ENCODE results near the gene UBE2J2.

GRCh38 chr1:1232208-1232795 lies 41.4 kb downstream of the UBE2J2 start, which contains the start of gene B3GALT6:
- TF ChIP-seq CTCF (IDR thresholded peaks at IDR 0.05 in 4 of 5, conservative IDR thresholded peaks at IDR 0.05 in 1 of 5) (no peak), POLR2A (IDR thresholded peaks at IDR 0.05) (peak in 1 of 2 donors; percentile 3)

All from gastrocnemius medialis (tissue), 4 donors.